GM03348 (cell line): ENCODE data around the gene ACOT13.
"Not testable (repeated sequence)": the region's sequence is repeated elsewhere in the genome, so short reads cannot be mapped to it uniquely, and the experiment has no call there.

ENCODE experiments used
- DNase-seq: peaks from one replicate; pipeline ENCODE4 v3.0.0; 2012; ENCODE audit warnings: low spot score

ACOT13 gene

GRCh38 chr6:24662236-24662635 is 4.6 kb upstream of the ACOT13 start:
- DNase-seq: no peak

DNA sequence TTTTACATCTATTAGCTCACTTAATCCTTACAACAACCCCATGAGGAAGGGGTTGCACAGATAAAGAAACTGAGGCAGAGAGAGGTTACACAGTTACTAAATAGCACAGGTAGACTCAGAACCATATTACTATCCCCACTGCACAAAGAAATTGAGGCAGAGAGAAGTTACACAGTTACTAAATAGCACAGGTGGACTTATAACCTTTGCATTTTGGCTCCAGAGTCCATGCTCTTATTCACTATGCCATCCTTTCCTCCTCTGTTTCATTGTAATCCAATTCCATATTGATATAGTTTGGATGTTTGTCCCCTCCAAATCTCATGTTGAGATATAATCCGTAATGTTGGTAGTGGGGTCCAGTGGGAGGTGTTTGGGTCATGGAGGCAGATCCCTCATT is 3.7 kb upstream of the ACOT13 start:
- DNase-seq: no peak

GRCh38 chr6:24664046-24664987 is 2.6 kb upstream of the ACOT13 start:
- DNase-seq: no peak

- DNase-seq: peak; percentile 60
Observed at GRCh38 chr6:24666097-24666640, 708 bp upstream of the ACOT13 start.

- DNase-seq: peak; percentile 13
Observed at GRCh38 chr6:24667378-24667803, 514 bp downstream of the ACOT13 start.

DNA sequence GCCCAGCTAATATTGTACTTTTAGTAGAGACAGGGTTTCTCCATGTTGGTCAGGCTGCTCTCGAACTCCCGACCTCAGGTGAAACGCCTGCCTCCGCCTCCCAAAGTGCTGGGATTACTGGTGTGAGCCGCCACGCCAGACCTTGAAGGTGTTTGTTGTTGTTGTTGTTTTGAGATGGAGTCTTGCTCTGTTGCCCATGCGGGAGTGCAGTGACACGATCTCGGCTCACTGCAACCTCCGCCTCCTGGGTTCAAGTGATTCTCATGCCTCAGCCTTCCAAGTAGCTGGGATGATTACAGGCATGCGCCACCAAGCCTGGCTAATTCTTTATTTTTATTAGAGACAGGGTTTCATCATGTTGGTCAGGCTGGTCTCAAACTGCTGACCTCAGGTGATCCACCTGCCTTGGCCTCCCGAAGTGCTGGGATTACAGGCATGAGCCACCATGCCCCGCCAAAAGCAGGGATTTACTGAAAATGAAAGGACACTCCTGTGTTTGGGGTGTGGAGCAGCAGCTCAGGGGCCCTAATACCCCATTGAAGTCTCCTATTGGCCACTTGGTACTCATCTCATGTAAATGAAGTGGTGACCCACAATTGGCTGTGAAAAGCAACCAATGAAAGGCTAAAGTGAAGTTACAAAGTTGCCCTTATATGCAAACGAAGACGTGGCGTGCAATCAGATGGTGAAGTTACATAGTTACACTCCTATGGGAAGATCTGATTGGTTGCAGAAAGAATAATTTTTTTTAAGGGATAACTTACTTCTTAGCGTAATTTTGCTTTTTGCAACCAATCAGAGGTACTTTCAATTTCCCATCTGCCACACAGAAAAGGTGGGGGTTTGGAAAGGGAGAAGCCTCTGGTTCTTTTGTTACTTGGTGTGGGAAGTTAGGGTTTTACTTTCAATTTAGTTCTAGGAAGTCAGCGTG is 1.5 kb downstream of the ACOT13 start:
- not testable (repeated sequence) for DNase-seq

DNA sequence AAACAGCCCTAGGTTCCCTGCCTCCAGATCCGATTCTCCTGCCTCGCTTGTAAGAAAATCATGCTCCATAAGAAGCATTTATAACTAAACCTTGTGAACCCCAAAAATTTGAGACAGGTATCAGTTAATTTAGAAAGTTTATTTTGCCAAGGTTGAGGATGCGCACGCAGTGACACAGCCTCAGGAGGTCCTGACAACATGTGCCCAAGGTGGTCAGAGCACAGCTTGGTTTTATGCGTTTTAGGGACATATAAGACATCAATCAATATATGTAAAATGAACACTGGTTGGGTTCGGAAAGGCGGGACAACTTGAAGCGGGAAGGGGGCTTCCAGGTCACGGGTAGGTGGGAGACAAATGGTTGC is 2.1 kb downstream of the ACOT13 start:
- no peak for DNase-seq

DNA sequence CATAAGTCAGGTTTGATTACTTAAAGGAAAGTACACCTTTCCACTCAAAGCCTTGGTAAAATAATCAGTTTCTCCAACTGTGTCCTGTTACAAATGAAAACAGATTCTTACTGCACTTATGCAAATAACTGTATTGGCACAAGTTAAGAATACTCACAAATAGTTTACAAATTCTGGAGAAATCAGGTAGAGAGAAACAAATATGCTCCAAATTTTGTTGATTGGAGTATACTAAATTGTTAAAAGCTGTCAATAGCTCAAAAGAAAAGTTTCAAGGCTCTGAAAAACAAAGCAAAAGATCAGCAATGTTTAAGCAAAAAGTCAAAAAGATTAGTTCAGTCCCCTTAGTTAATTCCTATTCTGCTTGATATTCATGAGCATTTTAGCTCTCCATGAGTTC is 3.6 kb downstream of the ACOT13 start:
- not testable (repeated sequence) for DNase-seq

- DNase-seq: not testable (repeated sequence)
Observed at GRCh38 chr6:24671077-24671476, 4.2 kb downstream of the ACOT13 start.

GRCh38 chr6:24672620-24673182 is 5.8 kb downstream of the ACOT13 start:
- DNase-seq: no peak

DNA sequence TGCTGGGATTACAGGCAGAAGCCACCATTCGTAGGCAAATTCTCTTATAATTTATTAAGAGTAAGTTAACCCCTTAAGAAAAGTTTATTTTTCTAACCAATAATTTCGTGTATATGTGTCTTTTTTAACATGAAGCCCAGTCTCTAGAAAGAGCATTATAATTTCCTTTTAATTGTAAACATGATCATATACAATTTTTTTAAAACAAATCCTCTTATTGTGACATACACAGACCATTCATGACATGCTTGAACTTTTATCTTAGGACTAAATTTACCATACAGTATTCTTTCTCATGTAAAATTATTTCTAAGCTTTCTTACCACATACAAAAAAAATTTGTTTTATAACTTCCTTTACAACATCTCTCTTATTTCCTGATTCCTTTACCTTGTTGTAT is 6.7 kb downstream of the ACOT13 start:
- no peak for DNase-seq

DNA sequence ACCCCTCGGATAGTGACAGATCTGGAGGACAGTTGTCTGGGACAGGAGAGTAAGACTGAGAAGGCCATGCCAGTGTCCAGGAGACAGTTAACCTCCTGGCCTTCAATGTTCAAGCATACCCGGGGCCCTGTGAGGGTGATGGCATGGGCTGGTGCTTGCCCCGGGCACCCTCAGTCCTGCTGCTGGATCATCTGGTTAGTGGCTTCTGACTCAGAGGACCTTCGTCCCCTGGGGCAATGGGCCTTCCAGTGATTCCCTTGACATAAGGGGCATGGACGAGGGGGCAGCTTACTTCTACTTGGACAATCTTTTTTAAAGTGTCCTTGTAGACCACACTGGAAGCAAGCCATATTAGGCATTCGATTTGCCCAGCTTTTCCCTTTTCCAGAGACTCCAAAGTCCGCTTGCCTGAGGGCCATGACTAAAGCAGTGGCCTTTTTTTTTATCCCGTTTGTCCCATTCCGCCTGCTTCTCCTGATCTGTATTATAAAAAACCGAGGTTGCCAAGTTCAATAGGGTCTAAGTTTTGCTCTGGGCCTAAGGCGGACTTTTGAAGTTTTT is 12.0 kb downstream of the ACOT13 start:
- not testable (repeated sequence) for DNase-seq

DNA sequence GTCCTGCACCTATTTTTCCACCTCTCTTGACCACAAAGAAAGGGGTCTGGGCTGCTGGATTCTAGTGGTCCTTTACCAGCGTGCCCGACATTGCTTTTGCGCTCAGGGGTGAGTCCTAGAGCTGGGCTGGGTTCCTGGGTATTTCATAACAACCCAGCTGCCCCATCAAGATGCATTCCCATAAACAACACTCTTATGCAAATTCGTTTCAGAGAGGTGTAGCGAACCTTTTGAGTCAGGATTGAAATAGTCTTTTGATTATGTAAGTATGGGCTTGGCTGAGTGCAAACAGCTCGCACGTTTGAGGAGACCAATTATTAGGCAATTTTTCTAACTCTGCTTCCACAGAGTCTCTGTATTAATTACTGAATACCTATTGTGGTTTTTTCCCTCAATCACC is 13.7 kb downstream of the ACOT13 start:
- DNase-seq: no peak

- no peak for DNase-seq
Observed at GRCh38 chr6:24683297-24684296, 16.7 kb downstream of the ACOT13 start.

- no peak for DNase-seq
Observed at GRCh38 chr6:24686408-24686807, 19.5 kb downstream of the ACOT13 start.

DNA sequence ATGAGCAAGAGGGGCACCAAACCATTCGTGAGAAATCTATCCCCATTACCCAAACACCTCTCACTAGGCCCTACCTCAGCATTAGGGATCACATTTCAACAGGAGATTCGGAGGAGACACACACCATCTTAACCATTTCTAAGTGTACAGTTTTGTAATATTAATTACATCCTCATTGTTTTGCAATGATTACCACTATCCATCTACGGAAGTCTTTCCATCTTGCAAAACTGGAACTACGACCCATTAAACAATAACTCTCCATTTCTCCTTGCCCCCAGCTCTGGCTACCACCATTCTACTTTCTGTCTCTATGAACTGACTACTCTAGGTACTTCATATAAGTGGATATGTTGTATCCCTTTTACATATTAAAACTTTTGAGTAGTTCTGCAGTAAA is 20.1 kb downstream of the ACOT13 start:
- DNase-seq: no peak

DNA sequence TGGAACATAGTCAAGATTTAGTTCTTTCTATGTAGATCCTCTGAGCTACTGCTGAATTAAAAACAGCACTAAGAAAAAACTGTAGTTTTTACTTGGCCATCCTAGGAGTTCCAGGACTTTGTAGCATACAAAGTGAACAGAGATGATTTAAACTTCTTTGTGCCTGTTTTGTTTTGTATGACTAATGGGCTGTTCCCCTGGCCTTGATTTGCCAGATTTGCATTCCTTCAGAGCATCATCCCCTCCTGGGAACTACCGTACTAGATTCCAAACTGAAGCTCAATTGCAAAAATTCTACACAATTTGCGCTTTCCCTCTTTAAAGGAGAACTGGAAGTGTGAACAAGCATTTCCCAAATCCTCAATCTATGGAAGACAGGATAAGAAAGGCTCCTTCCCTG is 23.1 kb downstream of the ACOT13 start:
- peak; percentile 35 for DNase-seq

- DNase-seq: no peak
Observed at GRCh38 chr6:24690593-24690992, 23.7 kb downstream of the ACOT13 start.

GRCh38 chr6:24691550-24691949 is 24.7 kb downstream of the ACOT13 start:
- DNase-seq: no peak

DNA sequence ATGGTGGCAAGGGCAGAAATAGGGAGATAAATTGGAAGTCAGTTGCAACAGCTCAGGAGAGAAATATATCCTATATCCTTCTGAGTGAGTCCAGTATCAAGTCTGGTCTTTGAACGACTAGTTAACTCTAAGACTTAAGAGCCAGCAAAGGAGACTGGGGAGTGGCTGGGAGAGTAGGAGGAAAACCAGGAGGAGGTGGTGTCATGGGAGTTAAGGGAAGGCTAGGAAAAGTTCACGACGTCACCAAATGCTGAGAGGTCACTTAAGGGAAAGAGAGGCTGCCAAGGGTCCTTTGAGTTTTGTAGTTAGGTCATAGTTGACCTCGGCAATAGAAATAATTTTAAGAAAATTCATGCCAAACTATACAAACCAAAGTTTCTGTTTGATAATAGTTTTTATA is 25.1 kb downstream of the ACOT13 start:
- no peak for DNase-seq

- no peak for DNase-seq
Observed at GRCh38 chr6:24692415-24692814, 25.5 kb downstream of the ACOT13 start.
